ENCODE data around the gene PIGQ. TPM values are rescaled to one million over a fixed set of nuclear protein-coding genes. Genes with fewer than 3 reads are reported as not detected.
A peak's percentile ranks its signal among the peaks of the same experiment; 100 is the strongest.

The PIGQ gene
- total and polyA plus RNA-seq, 2 of the 8 experiments (the other 6 are each of a cell fraction or from before 2014, with no cell fraction given): 36.0 to 49.2 TPM

DNA sequence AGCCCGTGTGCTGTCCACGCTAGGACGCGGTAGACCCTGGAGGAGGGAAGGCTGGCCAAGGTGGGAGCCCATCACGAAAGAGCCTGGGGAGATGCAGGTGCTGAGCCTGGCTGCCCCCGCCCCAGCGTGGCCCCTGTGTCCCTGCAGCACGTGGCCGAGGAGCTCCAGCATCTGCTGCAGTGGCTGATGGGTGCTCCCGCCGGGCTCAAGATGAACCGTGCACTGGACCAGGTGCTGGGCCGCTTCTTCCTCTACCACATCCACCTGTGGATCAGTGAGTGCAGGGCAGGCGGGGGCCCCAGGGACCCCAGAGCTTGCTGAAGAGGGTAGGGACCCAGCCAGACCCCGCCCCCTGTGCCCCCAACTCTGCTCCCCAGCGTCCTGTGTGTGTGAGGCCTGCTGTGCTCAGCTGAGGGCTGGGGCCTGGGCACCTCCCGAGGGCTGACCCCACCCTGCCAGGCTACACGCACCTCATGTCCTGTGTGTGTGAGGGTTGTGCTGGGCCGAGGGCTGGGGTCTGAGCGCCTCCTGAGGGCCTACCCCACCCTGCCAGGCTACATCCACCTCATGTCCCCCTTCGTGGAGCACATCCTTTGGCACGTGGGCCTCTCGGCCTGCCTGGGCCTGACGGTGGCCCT is 8.6 kb downstream of the PIGQ start:
- CTCF ChIA-PET (ENCODE audit: partially characterized antibody): interaction anchor here (0.9 to 4.8 kb wide), 14 partner anchors 11 to 195 kb away, joined by 3 to 26 read pairs (median 5); partner anchors contain the start of gene NHLRC4
- Histone ChIP-seq H3K4ac (replicated peaks; ENCODE audit: insufficient read length, low read depth, low read length) (no peak overlapping the region), H2BK20ac (ENCODE audit: low read length) (no peak overlapping the region), H3K9me3 (ENCODE audit: insufficient read depth in 2 of 2, low read depth in 1 of 2, low read length in 1 of 2) (no peaks in the 10 kb centered on the region), H4K8ac (ENCODE audit: extremely low read depth, insufficient read depth, low read length) (peak overlapping the region; percentile 79), H3K4me2 (ENCODE audit: insufficient read depth in 1 of 2, low read depth in 2 of 2, low read length in 2 of 2) (peak overlapping the region; percentile 9 to 93), H3K27ac (ENCODE audit: low read depth, low read length) (no peak overlapping the region), H2AFZ (ENCODE audit: low read length) (no peak overlapping the region), H3K79me1 (ENCODE audit: low read depth, low read length) (no peaks in the 10 kb centered on the region), H3K56ac (replicated peaks; ENCODE audit: insufficient read length, low read depth, low read length) (no peak overlapping the region), H3K4me1 (replicated peaks in 1 of 4; ENCODE audit: control insufficient read depth in 3 of 4, insufficient read depth in 4 of 4, low read length in 3 of 4) (peaks cover 0 to 10% (median 7%) of the 10 kb centered on the region in 4 experiments; a peak in 5 of 7 replicates), H4K91ac (replicated peaks; ENCODE audit: insufficient read length, low read length) (peak overlapping the region; percentile 81), H2BK120ac (replicated peaks; ENCODE audit: low read depth, low read length) (no peak overlapping the region), H3K79me2 (ENCODE audit: control insufficient read depth in 1 of 2, insufficient read depth in 2 of 2, low read length in 2 of 2) (no peaks in the 10 kb centered on the region), H2BK12ac (ENCODE audit: low read depth, low read length) (peak overlapping the region; percentile 69; the same call in 1 of the 2 replicates), H3K36me3 (ENCODE audit: control insufficient read depth in 2 of 4, insufficient read depth in 4 of 4, low read length in 3 of 4) (peaks cover 0 to 16% (median 0%) of the 10 kb centered on the region in 4 experiments; a peak in 3 of 8 replicates), H3K27me3 (replicated peaks in 1 of 4; ENCODE audit: control insufficient read depth in 3 of 4, extremely low read depth in 1 of 4, insufficient read depth in 3 of 4, low read length in 3 of 4) (no peaks in the 10 kb centered on the region), H2BK5ac (ENCODE audit: low read depth, low read length) (no peak overlapping the region), H2AK5ac (ENCODE audit: low read depth, low read length) (no peak overlapping the region), H3K23me2 (ENCODE audit: low read depth, low read length) (no peaks in the 10 kb centered on the region), H3K9ac (replicated peaks in 1 of 4; ENCODE audit: extremely low read depth in 1 of 4, low read depth in 3 of 4, low read length in 3 of 4) (no peak overlapping the region), H3K4me3 (ENCODE audit: extremely low read depth in 1 of 4, insufficient read depth in 2 of 4, low read depth in 3 of 4, low read length in 4 of 4) (peak overlapping the region in 1 of 4 experiments; percentile 29; a peak in 1 of 8 replicates), H3K14ac (ENCODE audit: insufficient read length) (no peak overlapping the region), H3K23ac (ENCODE audit: insufficient read length) (no peak overlapping the region), H4K20me1 (replicated peaks in 1 of 2; ENCODE audit: control insufficient read depth in 1 of 2, insufficient read depth in 2 of 2, low read length in 2 of 2) (peaks cover 0 to 15% of the 10 kb centered on the region in 2 experiments), H2BK15ac (ENCODE audit: low read length) (peak overlapping the region; percentile 72; the same call in 1 of the 2 replicates), H3K18ac (ENCODE audit: extremely low read depth, low read length) (0 out of 2 replicates have a peak overlapping the region, but pooled peaks have one; percentile 3), H4K5ac (ENCODE audit: insufficient read length, low read depth, low read length) (no peak overlapping the region)
- WGBS, 2 experiments (ENCODE audit: extremely low coverage in 1 of 2, insufficient coverage in 1 of 2, insufficient read length in 1 of 2, insufficient replicate concordance in 2 of 2, low coverage in 1 of 2, low lambda C conversion rate in 2 of 2, missing lambda C conversion rate in 1 of 2): 78% methylated on average over 21 of the region's 24 CpGs; no CpG with 5 or more reads in 1 of the 2 experiments
- POLR2A ChIA-PET (ENCODE audit: partially characterized antibody): interaction anchor here (1.0 to 7.9 kb wide), 8 partner anchors 10 to 196 kb away, joined by 3 to 58 read pairs (median 5); partner anchors contain the start of genes CAPN15, METTL26, NHLRC4 and PGAP6
- TF ChIP-seq SRF (IDR thresholded peaks at IDR 0.05; ENCODE audit: low read depth, low read length): no peak
- FAIRE-seq: no peak
- no peak for DNase-seq (ENCODE audit: low read depth in 1 of 2, low spot score in 2 of 2)

Measured in H1 (cell line).